NT2/D1 (cell line): ENCODE data around the gene CDC34.
A peak's percentile ranks its signal among the peaks of the same experiment; 100 is the strongest.

Experiments
- DNase-seq: peaks from one replicate; pipeline ENCODE4 v3.0.0-alpha.2; 2011; ENCODE audit warnings: low read depth, low spot score
- H3K27me3 ChIP-seq: 2 replicates; pipeline ENCODE4 v1.6.0; 2011; ENCODE audit warnings: mild to moderate bottlenecking; ENCODE audit not compliant: insufficient read length, insufficient read depth
- H3K36me3 ChIP-seq: 2 replicates; pipeline ENCODE4 v1.6.1; 2011; ENCODE audit warnings: mild to moderate bottlenecking, low read length, mixed read lengths; ENCODE audit not compliant: insufficient read depth, insufficient read length
- H3K4me1 ChIP-seq: 2 replicates; pipeline ENCODE4 v1.5.1; 2011; ENCODE audit not compliant: insufficient read depth, insufficient read length
- H3K4me3 ChIP-seq: 2 replicates; pipeline ENCODE4 v1.5.1; 2011; ENCODE audit warnings: low read depth; ENCODE audit not compliant: insufficient read length
- H3K9ac ChIP-seq: 2 replicates; pipeline ENCODE4 v1.6.0; 2011; ENCODE audit warnings: low read depth; ENCODE audit not compliant: insufficient read length
- H3K9me3 ChIP-seq: 2 replicates; pipeline ENCODE4 v1.5.1; 2011; ENCODE audit warnings: mild to moderate bottlenecking, low read length; ENCODE audit not compliant: insufficient read depth
- SUZ12 ChIP-seq: IDR thresholded peaks from 2 replicates; pipeline ENCODE4 v1.6.1; 2011; ENCODE audit not compliant: insufficient read length, insufficient read depth; ENCODE audit errors: extremely low read depth
- YY1 ChIP-seq: IDR thresholded peaks from 2 replicates; pipeline ENCODE4 v1.6.1; 2011; ENCODE audit not compliant: insufficient read length, insufficient read depth
- ZNF274 ChIP-seq: IDR thresholded peaks from 2 replicates; pipeline ENCODE4 v1.6.1; 2011; ENCODE audit warnings: mild to moderate bottlenecking, low read depth, low read length

The CDC34 gene

GRCh38 chr19:588093-588740 lies 56.7 kb downstream of the CDC34 start:
- Histone ChIP-seq H3K4me3 (no peak overlapping the region), H3K9me3 (no peaks in the 10 kb centered on the region), H3K9ac (peak overlapping the region; percentile 42), H3K4me1 (peaks cover 37% of the 10 kb centered on the region), H3K36me3 (peaks cover 12% of the 10 kb centered on the region), H3K27me3 (peaks cover 43% of the 10 kb centered on the region)
- TF ChIP-seq SUZ12 (no peak), YY1 (no peak)
- peak; percentile 75 for DNase-seq

- peak overlapping the region; percentile 22 for H3K4me3 ChIP-seq
- no peaks in the 10 kb centered on the region for H3K9me3 ChIP-seq
- peaks cover 4% of the 10 kb centered on the region for H3K36me3 ChIP-seq
- H3K27me3 ChIP-seq: peaks cover 49% of the 10 kb centered on the region
- peaks cover 35% of the 10 kb centered on the region for H3K4me1 ChIP-seq
- no peak for TF ChIP-seq ZNF274
- TF ChIP-seq YY1: no peak
- no peak for TF ChIP-seq SUZ12
- DNase-seq: no peak
- peak overlapping the region; percentile 59 for H3K9ac ChIP-seq
Measured at GRCh38 chr19:588741-589692, 57.5 kb downstream of the CDC34 start.

GRCh38 chr19:589693-590395 lies 58.3 kb downstream of the CDC34 start, which contains the start of gene HCN2:
TSS of gene HCN2 (plus strand) at chr19:589881. CDS start at chr19:589946, 65 bp downstream.
- Histone ChIP-seq H3K27me3 (peaks cover 57% of the 10 kb centered on the region), H3K9me3 (no peaks in the 10 kb centered on the region), H3K4me3 (peak within 1 kb of the TSS; percentile 32), H3K4me1 (peaks cover 33% of the 10 kb centered on the region), H3K9ac (peak within 1 kb of the TSS; percentile 59), H3K36me3 (no peaks in the 10 kb centered on the region)
- no peak for DNase-seq
- TF ChIP-seq SUZ12 (no peak), YY1 (no peak), ZNF274 (no peak)

GRCh38 chr19:590396-590745 lies 58.8 kb downstream of the CDC34 start:
- H3K36me3 ChIP-seq: no peaks in the 10 kb centered on the region
- peak overlapping the region; percentile 32 for H3K4me3 ChIP-seq
- no peak for TF ChIP-seq YY1
- TF ChIP-seq ZNF274: no peak
- TF ChIP-seq SUZ12: no peak
- peaks cover 57% of the 10 kb centered on the region for H3K27me3 ChIP-seq
- no peaks in the 10 kb centered on the region for H3K9me3 ChIP-seq
- peaks cover 36% of the 10 kb centered on the region for H3K4me1 ChIP-seq
- DNase-seq: no peak
- H3K9ac ChIP-seq: peak overlapping the region; percentile 21

- Histone ChIP-seq H3K9ac (peak overlapping the region; percentile 21), H3K27me3 (peaks cover 57% of the 10 kb centered on the region), H3K4me3 (peak overlapping the region; percentile 32), H3K4me1 (peaks cover 36% of the 10 kb centered on the region), H3K9me3 (no peaks in the 10 kb centered on the region), H3K36me3 (no peaks in the 10 kb centered on the region)
- TF ChIP-seq SUZ12 (no peak), YY1 (no peak), ZNF274 (no peak)
- DNase-seq: no peak
Measured at GRCh38 chr19:590750-591098, 59.2 kb downstream of the CDC34 start.

GRCh38 chr19:591099-591958 lies 59.8 kb downstream of the CDC34 start:
- no peak for TF ChIP-seq ZNF274
- TF ChIP-seq YY1: no peak
- TF ChIP-seq SUZ12: no peak
- H3K4me3 ChIP-seq: peak overlapping the region; percentile 32
- no peaks in the 10 kb centered on the region for H3K9me3 ChIP-seq
- H3K9ac ChIP-seq: peak overlapping the region; percentile 21
- H3K27me3 ChIP-seq: peaks cover 57% of the 10 kb centered on the region
- no peaks in the 10 kb centered on the region for H3K36me3 ChIP-seq
- peaks cover 30% of the 10 kb centered on the region for H3K4me1 ChIP-seq
- DNase-seq: no peak
